HFF-Myc (cell line): ENCODE data around the gene LRIG1.

ENCODE experiments used
- DNase-seq: peaks from one replicate; pipeline ENCODE4 v3.0.0-alpha.2; 2011; ENCODE audit warnings: low read depth; ENCODE audit errors: extremely low read depth
- H3K4me3 ChIP-seq: replicated peaks from 2 replicates; pipeline ENCODE4 v1.5.1; 2011; ENCODE audit warnings: low read depth, mild to moderate bottlenecking, control low read depth, low read length
- CTCF ChIP-seq: IDR thresholded peaks from 2 replicates; pipeline ENCODE4 v1.5.1; 2012; ENCODE audit warnings: mild to moderate bottlenecking, low read depth, low read length, control low read depth; ENCODE audit errors: missing control alignments

The LRIG1 gene

GRCh38 chr3:66450390-66451022, 50.3 kb downstream of the LRIG1 start:
- no peak overlapping the region for H3K4me3 ChIP-seq
- no peak for TF ChIP-seq CTCF
- DNase-seq: no peak

- no peak for TF ChIP-seq CTCF
- no peak for DNase-seq
- no peak overlapping the region for H3K4me3 ChIP-seq
Measured at GRCh38 chr3:66449411-66449974, 51.3 kb downstream of the LRIG1 start.

GRCh38 chr3:66444146-66444644, 56.6 kb downstream of the LRIG1 start:
- no peak for DNase-seq
- no peak overlapping the region for H3K4me3 ChIP-seq
- no peak for TF ChIP-seq CTCF

GRCh38 chr3:66443118-66443803, 57.6 kb downstream of the LRIG1 start:
- H3K4me3 ChIP-seq: peak overlapping the region; percentile 31
- DNase-seq: no peak
- TF ChIP-seq CTCF: no peak

- peak; percentile 11 for TF ChIP-seq CTCF
- H3K4me3 ChIP-seq: peak overlapping the region; percentile 31
- peak; percentile 82 for DNase-seq
Measured at GRCh38 chr3:66442254-66443117, 58.3 kb downstream of the LRIG1 start.

- DNase-seq: no peak
- no peak for TF ChIP-seq CTCF
- no peak overlapping the region for H3K4me3 ChIP-seq
Measured at GRCh38 chr3:66441692-66442091, 59.1 kb downstream of the LRIG1 start.
